Stimulated activated CD8-positive, alpha-beta memory T cell treated with anti-CD3 and anti-CD28 coated beads, Interleukin-15, amount 100 ng/mL, for 24 hours (primary cell): Measurements from ENCODE around the gene CACHD1.
"Not testable (repeated sequence)": the region's sequence is repeated elsewhere in the genome, so short reads cannot be mapped to it uniquely, and the experiment has no call there.

Source experiments
- DNase-seq: peaks from one replicate; pipeline ENCODE4 v3.0.0-alpha.2; 2020; ENCODE audit warnings: low read depth

Gene CACHD1

GRCh38 chr1:64701886-64702285 is 232.0 kb downstream of the CACHD1 start:
- no peak for DNase-seq

- DNase-seq: not testable (repeated sequence)
Observed at GRCh38 chr1:64702670-64703069, 232.7 kb downstream of the CACHD1 start.

DNA sequence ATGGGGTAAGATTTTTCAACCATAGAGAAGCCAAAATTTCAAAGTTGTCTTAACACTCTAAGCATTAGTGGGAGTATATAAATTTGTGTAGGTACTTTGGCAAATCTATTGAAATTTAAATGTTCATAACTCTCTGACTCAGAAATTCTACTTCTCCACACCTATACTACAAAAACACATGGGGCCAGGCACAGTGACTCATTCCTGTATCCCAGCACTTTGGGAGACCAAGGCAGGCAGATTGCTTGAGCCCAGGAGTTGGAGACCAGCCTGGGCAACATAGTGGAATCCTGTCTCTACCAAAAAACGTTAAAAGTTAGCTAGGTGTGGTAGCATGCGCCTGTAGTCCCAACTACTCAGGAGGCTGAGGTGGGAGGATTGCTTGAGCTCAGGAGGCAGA is 233.7 kb downstream of the CACHD1 start:
- DNase-seq: no peak

GRCh38 chr1:64705591-64705990 is 235.7 kb downstream of the CACHD1 start:
- DNase-seq: no peak

DNA sequence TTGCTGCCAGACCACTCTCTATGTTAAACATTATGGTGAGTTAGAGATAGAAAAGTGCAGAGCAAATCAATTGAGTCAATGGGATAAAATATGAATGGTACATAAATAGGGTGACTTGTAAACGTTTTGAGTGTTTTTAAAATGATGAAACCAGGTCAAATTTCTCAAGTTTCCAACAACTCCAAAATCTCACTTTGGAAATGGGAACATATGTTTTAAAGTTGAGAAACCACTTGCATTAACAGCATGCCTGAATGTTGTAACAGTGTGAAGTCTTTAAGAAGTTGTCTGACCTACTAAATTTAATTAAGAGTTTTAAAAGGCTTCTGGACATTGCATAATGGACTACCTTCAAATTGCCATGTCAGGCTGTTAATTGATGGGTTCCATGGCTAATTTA is 241.3 kb downstream of the CACHD1 start:
- DNase-seq: no peak

DNA sequence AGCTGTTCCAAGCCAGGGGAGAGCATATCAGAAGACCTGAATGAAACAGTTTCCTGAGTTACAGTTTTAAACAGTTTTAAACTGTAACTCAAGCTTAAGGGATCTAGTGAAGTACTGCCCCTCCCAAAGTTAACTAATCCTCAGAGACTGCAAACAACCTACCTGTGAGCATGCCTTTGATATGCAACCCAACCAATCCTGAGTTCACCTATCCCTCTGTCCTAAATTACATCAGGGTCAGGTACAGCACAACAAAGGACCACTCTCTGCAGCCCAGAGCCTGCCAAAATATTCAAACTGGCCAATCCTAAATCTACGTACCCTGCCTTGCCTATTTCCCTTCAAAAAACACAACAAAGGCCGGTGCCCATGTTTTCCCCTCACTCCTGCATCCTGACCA is 242.1 kb downstream of the CACHD1 start:
- DNase-seq: no peak

- DNase-seq: no peak
Observed at GRCh38 chr1:64715186-64715585, 245.3 kb downstream of the CACHD1 start.

GRCh38 chr1:64721135-64721534 is 251.2 kb downstream of the CACHD1 start:
- DNase-seq: no peak

DNA sequence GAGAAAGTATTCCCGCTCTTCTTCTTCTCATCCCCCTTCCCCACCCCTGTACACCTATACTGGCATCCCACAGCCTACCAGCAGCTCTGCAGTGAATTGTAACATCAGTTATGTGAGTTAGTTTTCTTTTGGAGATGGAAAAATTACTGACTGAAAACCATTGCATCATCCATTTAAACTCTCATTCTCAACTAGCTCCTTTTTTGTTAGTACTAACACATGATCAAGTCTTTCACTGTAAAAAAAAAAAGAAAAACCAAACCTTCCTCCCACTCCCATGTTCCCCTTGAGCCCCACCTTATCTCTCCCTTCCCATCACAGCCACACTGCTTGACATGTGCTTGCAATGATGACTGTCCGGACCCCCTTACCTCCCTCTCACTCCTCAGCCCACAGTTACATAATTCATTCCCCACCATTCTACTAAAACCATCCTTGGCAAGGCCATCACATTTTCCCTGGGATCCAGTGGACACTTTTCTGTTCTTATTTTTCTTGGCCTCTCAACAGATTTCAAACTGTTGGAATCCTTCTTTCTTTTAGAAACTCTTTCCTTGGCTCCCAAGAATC is 251.7 kb downstream of the CACHD1 start:
- DNase-seq: no peak

DNA sequence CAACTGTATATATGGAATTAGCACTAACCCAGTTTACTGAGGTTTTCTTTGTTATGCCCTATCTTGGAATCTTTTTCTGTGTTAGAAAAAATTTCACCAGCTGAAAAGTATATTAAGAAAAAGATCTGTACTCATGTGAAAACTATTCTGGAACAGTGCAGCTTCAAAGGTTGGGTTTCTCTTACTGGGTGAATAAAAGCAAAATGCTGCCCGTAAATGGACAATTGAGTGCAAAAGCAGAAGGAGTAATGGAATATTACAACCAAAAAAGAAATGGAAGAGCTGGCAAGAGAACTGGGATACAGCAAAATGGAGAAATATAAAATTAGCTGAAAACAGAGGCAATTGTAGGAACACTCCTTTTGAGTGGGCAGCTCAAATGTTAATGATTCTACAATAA is 257.9 kb downstream of the CACHD1 start:
- DNase-seq: no peak

- no peak for DNase-seq
Observed at GRCh38 chr1:64733581-64734286, 263.8 kb downstream of the CACHD1 start.

DNA sequence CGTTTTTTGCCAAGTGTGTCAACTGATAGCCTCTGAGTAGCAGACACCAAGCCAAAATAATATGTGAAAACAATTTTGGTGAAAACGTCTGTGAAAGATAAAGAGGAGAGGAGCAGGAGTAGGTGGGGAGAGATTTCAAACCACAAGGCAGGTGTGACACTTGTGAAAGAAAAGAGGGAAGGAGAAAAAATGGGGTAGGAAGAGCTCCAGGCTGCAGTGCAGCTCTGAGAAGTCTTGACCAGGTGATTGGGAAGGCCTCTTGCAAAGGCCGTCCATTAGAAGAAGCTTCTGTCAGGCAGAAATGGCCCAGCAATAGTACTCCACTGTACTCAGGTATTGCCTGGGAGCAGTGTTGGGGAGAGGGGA is 264.3 kb downstream of the CACHD1 start:
- no peak for DNase-seq

- DNase-seq: not testable (repeated sequence)
Observed at GRCh38 chr1:64740687-64741086, 270.8 kb downstream of the CACHD1 start.
